Measurements from ENCODE around the gene KIAA1671.

The KIAA1671 gene

GRCh38 chr22:25187469-25187868, 235.0 kb downstream of the KIAA1671 start:
- no peaks in the 10 kb centered on the region for H3K9me3 ChIP-seq (ENCODE audit: insufficient read depth, low read length)
- no peaks in the 10 kb centered on the region for H3K9me2 ChIP-seq (replicated peaks; ENCODE audit: insufficient read depth, low read length)
- no peaks in the 10 kb centered on the region for H3F3A ChIP-seq (ENCODE audit: insufficient read depth)
- H3K79me2 ChIP-seq (ENCODE audit: insufficient read depth, low read length) = no peaks in the 10 kb centered on the region
- no peaks in the 10 kb centered on the region for H3K27me3 ChIP-seq (ENCODE audit: low read length)
- H3K27ac ChIP-seq (ENCODE audit: low read depth, low read length) = no peak overlapping the region
- H4K20me1 ChIP-seq (ENCODE audit: low read depth, low read length) = no peaks in the 10 kb centered on the region
- no peak overlapping the region for H3K9ac ChIP-seq (ENCODE audit: low read length)
- H3K36me3 ChIP-seq (ENCODE audit: low read length) = no peaks in the 10 kb centered on the region
- no peak for TF ChIP-seq EZH2phosphoT487 (conservative IDR thresholded peaks at IDR 0.05; ENCODE audit: low read length)
- TF ChIP-seq CTCF (IDR thresholded peaks at IDR 0.05; ENCODE audit: insufficient read depth, low read length, poor library complexity, severe bottlenecking) = no peak
- H2AFZ ChIP-seq (ENCODE audit: low read depth, low read length, severe bottlenecking) = no peak overlapping the region
- no peak overlapping the region for H3K4me3 ChIP-seq (ENCODE audit: insufficient read depth, low read length, poor library complexity, severe bottlenecking)
- no peak overlapping the region for H3K4me2 ChIP-seq (ENCODE audit: low read depth, low read length, poor library complexity, severe bottlenecking)

GRCh38 chr22:25192406-25192805, 239.9 kb downstream of the KIAA1671 start:
- Histone ChIP-seq H3K4me2 (ENCODE audit: low read depth, low read length, poor library complexity, severe bottlenecking) (no peak overlapping the region), H3K27me3 (ENCODE audit: low read length) (no peaks in the 10 kb centered on the region), H3K9me2 (replicated peaks; ENCODE audit: insufficient read depth, low read length) (no peaks in the 10 kb centered on the region), H3K9me3 (ENCODE audit: insufficient read depth, low read length) (no peaks in the 10 kb centered on the region), H4K20me1 (ENCODE audit: low read depth, low read length) (no peaks in the 10 kb centered on the region), H3K9ac (ENCODE audit: low read length) (no peak overlapping the region), H2AFZ (ENCODE audit: low read depth, low read length, severe bottlenecking) (no peak overlapping the region), H3K27ac (ENCODE audit: low read depth, low read length) (no peak overlapping the region), H3K79me2 (ENCODE audit: insufficient read depth, low read length) (no peaks in the 10 kb centered on the region), H3F3A (ENCODE audit: insufficient read depth) (no peaks in the 10 kb centered on the region), H3K4me3 (ENCODE audit: insufficient read depth, low read length, poor library complexity, severe bottlenecking) (no peak overlapping the region), H3K36me3 (ENCODE audit: low read length) (no peaks in the 10 kb centered on the region)
- TF ChIP-seq CTCF (IDR thresholded peaks at IDR 0.05; ENCODE audit: insufficient read depth, low read length, poor library complexity, severe bottlenecking) = no peak
- no peak for TF ChIP-seq EZH2phosphoT487 (conservative IDR thresholded peaks at IDR 0.05; ENCODE audit: low read length)

GRCh38 chr22:25193130-25193529, 240.6 kb downstream of the KIAA1671 start:
- Histone ChIP-seq H3K9me3 (ENCODE audit: insufficient read depth, low read length) (no peaks in the 10 kb centered on the region), H3K27ac (ENCODE audit: low read depth, low read length) (no peak overlapping the region), H3K4me2 (ENCODE audit: low read depth, low read length, poor library complexity, severe bottlenecking) (no peak overlapping the region), H3K27me3 (ENCODE audit: low read length) (no peaks in the 10 kb centered on the region), H3K4me3 (ENCODE audit: insufficient read depth, low read length, poor library complexity, severe bottlenecking) (no peak overlapping the region), H3K36me3 (ENCODE audit: low read length) (no peaks in the 10 kb centered on the region), H4K20me1 (ENCODE audit: low read depth, low read length) (no peaks in the 10 kb centered on the region), H3K9ac (ENCODE audit: low read length) (no peak overlapping the region), H3K79me2 (ENCODE audit: insufficient read depth, low read length) (no peaks in the 10 kb centered on the region), H2AFZ (ENCODE audit: low read depth, low read length, severe bottlenecking) (no peak overlapping the region), H3K9me2 (replicated peaks; ENCODE audit: insufficient read depth, low read length) (no peaks in the 10 kb centered on the region), H3F3A (ENCODE audit: insufficient read depth) (no peaks in the 10 kb centered on the region)
- TF ChIP-seq CTCF (IDR thresholded peaks at IDR 0.05; ENCODE audit: insufficient read depth, low read length, poor library complexity, severe bottlenecking) (no peak), EZH2phosphoT487 (conservative IDR thresholded peaks at IDR 0.05; ENCODE audit: low read length) (no peak)

Measured in SU-DHL-6 (cell line).